ENCODE results near the gene TRIM13. TPM values are rescaled to one million over a fixed set of nuclear protein-coding genes. Genes with fewer than 3 reads are reported as not detected.
A peak's percentile ranks its signal among the peaks of the same experiment; 100 is the strongest.

The TRIM13 gene
- total and polyA plus RNA-seq, 2 donors (not counting 1 experiment from before 2014, with no cell fraction given), result 28.9 to 45.9 TPM

- Histone ChIP-seq H4K20me1 (ENCODE audit: control insufficient read depth, insufficient read depth, low read length, poor library complexity, severe bottlenecking) (peaks cover 24% of the 10 kb centered on the region), H3K4me3 (ENCODE audit: control extremely low read depth in 1 of 5, extremely low read depth in 1 of 5, insufficient read depth in 1 of 5, low read depth in 2 of 5, low read length in 4 of 5) (peak overlapping the region in 1 of 5 experiments; percentile 84), H3K27ac (ENCODE audit: low read length in 2 of 2) (peak overlapping the region in 1 of 2 donors; percentile 17), H3K36me3 (replicated peaks in 1 of 2; ENCODE audit: control extremely low read depth in 1 of 2, control insufficient read depth in 1 of 2, extremely low read depth in 1 of 2, insufficient read depth in 2 of 2, low read length in 1 of 2) (peaks cover 7 to 37% of the 10 kb centered on the region in 2 experiments), H3K4me2 (replicated peaks; ENCODE audit: low read depth, low read length, poor library complexity, severe bottlenecking) (peak overlapping the region; percentile 74), H2AFZ (ENCODE audit: insufficient read depth, low read depth, low read length, poor library complexity, severe bottlenecking) (no peak overlapping the region), H3K9me3 (ENCODE audit: control extremely low read depth in 1 of 3, control insufficient read depth in 2 of 3, insufficient read depth in 1 of 3, low read length in 2 of 3) (no peaks in the 10 kb centered on the region), H3K9ac (ENCODE audit: low read length) (no peak overlapping the region), H3K4me1 (ENCODE audit: control insufficient read depth in 2 of 2, insufficient read depth in 2 of 2, low read length in 2 of 2) (peaks cover 30 to 42% of the 10 kb centered on the region in 2 donors), H3K27me3 (replicated peaks in 1 of 4; ENCODE audit: control extremely low read depth in 1 of 4, control insufficient read depth in 3 of 4, insufficient read depth in 4 of 4, low read length in 3 of 4) (no peaks in the 10 kb centered on the region), H3K79me2 (ENCODE audit: control insufficient read depth, insufficient read depth, low read length) (peaks cover 68% of the 10 kb centered on the region)
- TF ChIP-seq EZH2 (IDR thresholded peaks at IDR 0.05; ENCODE audit: borderline replicate concordance, insufficient read depth, low read depth, low read length, poor library complexity, severe bottlenecking) (no peak), CTCF (IDR thresholded peaks at IDR 0.05) (no peak)
- intact Hi-C loops (cut with micrococcal nuclease), result loop anchor here (1.0 to 5.0 kb wide), 3 partner anchors 34 to 638 kb away; no protein-coding TSS in a partner anchor
- no peaks in the 10 kb centered on the region for H3K9me3 Mint-ChIP-seq (ENCODE audit: insufficient read depth)
- peaks cover 57% of the 10 kb centered on the region for H3K4me1 Mint-ChIP-seq
- ChIA-PET POLR2A (interaction anchor here (0.6 to 4.4 kb wide), 5 partner anchors 83 to 1826 kb away, joined by 3 to 69 read pairs (median 7); no protein-coding TSS in a partner anchor), CTCF (interaction anchor here (1.1 to 5.9 kb wide), 9 partner anchors 8 to 916 kb away, joined by 4 to 89 read pairs (median 26); partner anchors contain the start of gene RNASEH2B)
- 81% methylated on average over 9 of the region's 22 CpGs for whole genome bisulfite sequencing (ENCODE audit: insufficient coverage)
- DNase-seq (peak; percentile 15), ATAC-seq (ENCODE audit: low read depth) (no peak)
- H3K27me3 Mint-ChIP-seq, result no peaks in the 10 kb centered on the region
- peak overlapping the region; percentile 90 for H3K4me3 Mint-ChIP-seq
- H3K27ac Mint-ChIP-seq, result peak overlapping the region; percentile 46
Measured at GRCh38 chr13:49998714-49999624, 2.1 kb downstream of the TRIM13 start.
